K562 (cell line): Measurements from ENCODE around the gene MGST2. TPM values are rescaled to one million over a fixed set of nuclear protein-coding genes. Genes with fewer than 3 reads are reported as not detected.

Source experiments
- CUX1 ChIP-seq: fragments of 200-800 bp; sonication (Bioruptor generic); IDR thresholded peaks from 2 replicates; pipeline ENCODE4 v1.6.1; 2016; ENCODE audit warnings: missing genetic modification characterization, missing compliant biosample characterization
- DMBX1 ChIP-seq: fragments of 250-450 bp; sonication (Bioruptor Pico); IDR thresholded peaks from 2 replicates; pipeline ENCODE4 v1.8.0; 2022; ENCODE audit warnings: inconsistent platforms, mild to moderate bottlenecking, moderate library complexity, borderline replicate concordance
- LEF1 ChIP-seq: fragments of 450-650 bp; IDR thresholded peaks from 2 replicates; pipeline ENCODE4 v1.6.1; 2016; ENCODE audit warnings: mild to moderate bottlenecking
- MITF ChIP-seq: IDR thresholded peaks from 2 replicates; pipeline ENCODE4 v1.6.1; 2014; ENCODE audit warnings: antibody characterized with exemption
- NFIC ChIP-seq: fragments of 450-650 bp; IDR thresholded peaks from 2 replicates; pipeline ENCODE4 v1.6.1; 2017; ENCODE audit warnings: mild to moderate bottlenecking, inconsistent platforms
- NR1H2 ChIP-seq: sonication (generic); formaldehyde crosslinking; IDR thresholded peaks from 2 replicates; pipeline ENCODE4 v1.4.0; 2020; ENCODE audit warnings: mild to moderate bottlenecking, missing genetic modification reagents
- RAD51 ChIP-seq: fragments of 450-650 bp; IDR thresholded peaks from 2 replicates; pipeline ENCODE4 v1.7.1; 2016; ENCODE audit warnings: low read depth, mild to moderate bottlenecking, borderline replicate concordance
- SIN3B ChIP-seq: fragments of 450-650 bp; IDR thresholded peaks from 2 replicates; pipeline ENCODE4 v1.6.1; 2017; ENCODE audit warnings: low read depth, mild to moderate bottlenecking, moderate library complexity
- SIX5 ChIP-seq, 2 experiments: IDR thresholded peaks; 2 replicates each; pipeline ENCODE4 v1.6.1; 2011; ENCODE audit warnings: low read length in 2 of 2, borderline replicate concordance in 1 of 2, low read depth in 1 of 2, mild to moderate bottlenecking in 1 of 2, moderate library complexity in 1 of 2; ENCODE audit not compliant: insufficient read depth in 1 of 2
- SMAD2 ChIP-seq: fragments of 150-350 bp; IDR thresholded peaks from 2 replicates; pipeline ENCODE4 v1.6.1; 2014; ENCODE audit warnings: low read depth, mild to moderate bottlenecking, low read length
- U2AF2 ChIP-seq: fragments of 200-400 bp; formaldehyde crosslinking; optimal IDR thresholded peaks from 2 replicates; pipeline ENCODE3; 2017; ENCODE audit warnings: low read depth, mild to moderate bottlenecking, low read length
- XRCC4 ChIP-seq: IDR thresholded peaks from one replicate; pipeline ENCODE4 v1.6.1; 2011; ENCODE audit not compliant: insufficient read depth, insufficient read length; ENCODE audit errors: extremely low read depth
- ZNF143 ChIP-seq: sonication (generic); formaldehyde crosslinking; IDR thresholded peaks from 2 replicates; pipeline ENCODE4 v1.9.0; 2022; ENCODE audit warnings: mild to moderate bottlenecking, missing genetic modification reagents
- ZNF449 ChIP-seq: fragments of 250-450 bp; sonication (Bioruptor Pico); IDR thresholded peaks from 2 replicates; pipeline ENCODE4 v1.8.0; 2022; ENCODE audit warnings: moderate library complexity, mild to moderate bottlenecking, inconsistent platforms
- polyA plus RNA-seq, 8 experiments: library from polyadenylated mRNA; depleted of rRNA in 4 of 8; stranded (reverse) in 5 of 8; unstranded in 3 of 8; fragments of >200 nt; fragmentation: Nextera tagmentation in 2 of 8; fragmentation: Illumina TruSeq in 1 of 8; extraction: Ambion mirVana in 2 of 8; extraction: Trizol in 1 of 8; gene quantifications; 2 replicates each; pipeline versions ENCODE4 v1.2.1 to v1.2.3, GENCODE V29; 2011 to 2014; ENCODE audit warnings: inconsistent platforms in 1 of 8, missing spikeins in 1 of 8
- total RNA-seq, 7 experiments: library from RNA; depleted of rRNA in 6 of 7; stranded (reverse); fragments of >200 nt in 6 of 7; fragmentation: Illumina TruSeq in 2 of 7; extraction: Trizol in 2 of 7; gene quantifications; 2 replicates each; pipeline versions ENCODE4 v1.2.1 to v1.2.3, GENCODE V29; 2011 to 2021; ENCODE audit warnings: low replicate concordance in 1 of 7
- TF ChIP-seq, protein P1 (sequence below): IDR thresholded peaks from 2 replicates; pipeline ENCODE4 v1.6.1; 2011; ENCODE audit warnings: borderline replicate concordance, low read depth, mild to moderate bottlenecking, moderate library complexity, low read length; ENCODE audit not compliant: insufficient read depth, poor library complexity, severe bottlenecking
- TF ChIP-seq, protein P2 (sequence below): fragments of 450-650 bp; IDR thresholded peaks from 2 replicates; pipeline ENCODE4 v1.6.1; 2018; ENCODE audit warnings: mild to moderate bottlenecking, low read depth; ENCODE audit not compliant: partially characterized antibody

The MGST2 gene
- total and polyA plus RNA-seq, 9 of the 15 experiments (the other 6 are each of a cell fraction or from before 2014, with no cell fraction given) = 38.7 to 115 (median 84.6) TPM

DNA sequence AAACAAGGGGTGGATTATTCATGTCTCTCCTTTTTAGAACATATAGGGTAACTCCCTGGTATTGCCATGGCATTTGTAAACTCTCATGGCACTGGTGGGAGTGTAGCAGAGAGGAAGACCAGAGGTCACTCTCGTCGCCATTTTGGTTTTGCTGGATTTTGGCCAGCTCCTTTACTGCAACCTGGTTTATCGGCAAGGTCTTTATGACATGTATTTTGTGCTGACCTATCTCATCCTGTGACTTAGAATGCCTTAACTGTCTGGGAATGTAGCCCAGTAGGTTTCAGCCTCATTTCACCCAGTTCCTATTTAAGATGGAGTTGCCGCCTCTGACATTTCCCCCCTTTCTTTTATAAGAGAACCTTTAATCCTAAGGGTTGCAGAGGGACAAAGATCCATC, 45.8 kb downstream of the MGST2 start (continued):
- TF ChIP-seq, protein P1, sequence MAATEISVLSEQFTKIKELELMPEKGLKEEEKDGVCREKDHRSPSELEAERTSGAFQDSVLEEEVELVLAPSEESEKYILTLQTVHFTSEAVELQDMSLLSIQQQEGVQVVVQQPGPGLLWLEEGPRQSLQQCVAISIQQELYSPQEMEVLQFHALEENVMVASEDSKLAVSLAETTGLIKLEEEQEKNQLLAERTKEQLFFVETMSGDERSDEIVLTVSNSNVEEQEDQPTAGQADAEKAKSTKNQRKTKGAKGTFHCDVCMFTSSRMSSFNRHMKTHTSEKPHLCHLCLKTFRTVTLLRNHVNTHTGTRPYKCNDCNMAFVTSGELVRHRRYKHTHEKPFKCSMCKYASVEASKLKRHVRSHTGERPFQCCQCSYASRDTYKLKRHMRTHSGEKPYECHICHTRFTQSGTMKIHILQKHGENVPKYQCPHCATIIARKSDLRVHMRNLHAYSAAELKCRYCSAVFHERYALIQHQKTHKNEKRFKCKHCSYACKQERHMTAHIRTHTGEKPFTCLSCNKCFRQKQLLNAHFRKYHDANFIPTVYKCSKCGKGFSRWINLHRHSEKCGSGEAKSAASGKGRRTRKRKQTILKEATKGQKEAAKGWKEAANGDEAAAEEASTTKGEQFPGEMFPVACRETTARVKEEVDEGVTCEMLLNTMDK = no peak
- TF ChIP-seq SIX5 (IDR thresholded peaks at IDR 0.05; ENCODE audit: borderline replicate concordance in 1 of 2, insufficient read depth in 1 of 2, low read depth in 1 of 2, low read length in 2 of 2) = no peak
- TF ChIP-seq, protein P2, sequence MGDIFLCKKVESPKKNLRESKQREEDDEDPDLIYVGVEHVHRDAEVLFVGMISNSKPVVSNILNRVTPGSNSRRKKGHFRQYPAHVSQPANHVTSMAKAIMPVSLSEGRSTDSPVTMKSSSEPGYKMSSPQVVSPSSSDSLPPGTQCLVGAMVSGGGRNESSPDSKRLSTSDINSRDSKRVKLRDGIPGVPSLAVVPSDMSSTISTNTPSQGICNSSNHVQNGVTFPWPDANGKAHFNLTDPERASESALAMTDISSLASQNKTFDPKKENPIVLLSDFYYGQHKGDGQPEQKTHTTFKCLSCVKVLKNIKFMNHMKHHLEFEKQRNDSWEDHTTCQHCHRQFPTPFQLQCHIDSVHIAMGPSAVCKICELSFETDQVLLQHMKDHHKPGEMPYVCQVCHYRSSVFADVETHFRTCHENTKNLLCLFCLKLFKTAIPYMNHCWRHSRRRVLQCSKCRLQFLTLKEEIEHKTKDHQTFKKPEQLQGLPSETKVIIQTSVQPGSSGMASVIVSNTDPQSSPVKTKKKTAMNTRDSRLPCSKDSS = no peak
- peak; percentile 39; the same call in 1 of the 2 replicates for TF ChIP-seq NFIC
- TF ChIP-seq CUX1 (CRISPR knock-in tag) = no peak
- TF ChIP-seq SMAD2 = no peak
- TF ChIP-seq U2AF2 = no peak
- no peak for TF ChIP-seq MITF
- TF ChIP-seq DMBX1 (CRISPR knock-in tag) = no peak
- no peak for TF ChIP-seq SIN3B
- TF ChIP-seq NR1H2 (CRISPR knock-in tag) = no peak
- TF ChIP-seq RAD51 = no peak
- TF ChIP-seq ZNF143 (CRISPR knock-in tag) = no peak
- TF ChIP-seq XRCC4 = no peak
- no peak for TF ChIP-seq LEF1
- TF ChIP-seq ZNF449 = no peak
